H9 (cell line): ENCODE data around the gene EYA4. TPM values are rescaled to one million over a fixed set of nuclear protein-coding genes. Genes with fewer than 3 reads are reported as not detected.

Experiments
- DNase-seq: peaks from one replicate; pipeline ENCODE4 v3.0.0-alpha.2; 2017
- H2AFZ ChIP-seq: one replicate; pipeline ENCODE4 v1.6.1; 2013; ENCODE audit warnings: mild to moderate bottlenecking, low read length, control low read depth, moderate library complexity
- H2AK5ac ChIP-seq: 2 replicates; pipeline ENCODE4 v1.6.1; 2013; ENCODE audit warnings: low read length, control low read depth, mixed read lengths; ENCODE audit not compliant: insufficient read length
- H2BK120ac ChIP-seq: one replicate; pipeline ENCODE4 v1.6.1; 2013; ENCODE audit warnings: low read depth, mild to moderate bottlenecking, low read length, control low read depth, inconsistent platforms; ENCODE audit not compliant: poor library complexity, severe bottlenecking
- H2BK12ac ChIP-seq: 2 replicates; pipeline ENCODE4 v1.6.1; 2013; ENCODE audit warnings: low read length, control low read depth, mixed read lengths, low read depth; ENCODE audit not compliant: insufficient read length
- H2BK15ac ChIP-seq: 2 replicates; pipeline ENCODE4 v1.6.1; 2013; ENCODE audit warnings: low read depth, low read length, control low read depth
- H2BK20ac ChIP-seq: one replicate; pipeline ENCODE4 v1.6.1; 2013; ENCODE audit warnings: low read depth, mild to moderate bottlenecking, low read length, control low read depth, inconsistent platforms; ENCODE audit not compliant: poor library complexity, severe bottlenecking
- H2BK5ac ChIP-seq: 2 replicates; pipeline ENCODE4 v1.6.1; 2013; ENCODE audit warnings: low read length, control low read depth, mixed read lengths; ENCODE audit not compliant: insufficient read length
- H3K14ac ChIP-seq: 2 replicates; pipeline ENCODE4 v1.6.1; 2013; ENCODE audit warnings: low read length, control low read depth; ENCODE audit not compliant: insufficient read depth
- H3K18ac ChIP-seq: 2 replicates; pipeline ENCODE4 v1.6.1; 2013; ENCODE audit warnings: low read depth, mild to moderate bottlenecking, mixed read lengths, low read length, control low read depth; ENCODE audit not compliant: insufficient read length
- H3K23ac ChIP-seq: 2 replicates; pipeline ENCODE4 v1.6.1; 2013; ENCODE audit warnings: low read length, control low read depth, mixed read lengths, low read depth; ENCODE audit not compliant: insufficient read length
- H3K23me2 ChIP-seq: 2 replicates; pipeline ENCODE4 v1.6.1; 2013; ENCODE audit warnings: low read depth, mild to moderate bottlenecking, mixed read lengths, low read length, control low read depth; ENCODE audit not compliant: insufficient read length, poor library complexity, severe bottlenecking
- H3K27ac ChIP-seq: 2 replicates; pipeline ENCODE4 v1.5.1; 2013; ENCODE audit warnings: low read length, control low read depth, mixed read lengths, low read depth; ENCODE audit not compliant: insufficient read length
- H3K27me3 ChIP-seq: 2 replicates; pipeline ENCODE4 v1.6.1; 2013; ENCODE audit warnings: low read length, control low read depth, inconsistent platforms; ENCODE audit not compliant: insufficient read depth
- H3K4ac ChIP-seq: 2 replicates; pipeline ENCODE4 v1.6.1; 2013; ENCODE audit warnings: low read depth, mild to moderate bottlenecking, control low read depth, inconsistent platforms, low read length, moderate library complexity
- H3K4me1 ChIP-seq: 2 replicates; pipeline ENCODE4 v1.6.1; 2013; ENCODE audit warnings: low read length, control low read depth, inconsistent platforms; ENCODE audit not compliant: insufficient read depth
- H3K4me2 ChIP-seq: 2 replicates; pipeline ENCODE4 v1.6.1; 2013; ENCODE audit warnings: low read length, control low read depth, mixed read lengths; ENCODE audit not compliant: insufficient read length, insufficient read depth
- H3K56ac ChIP-seq: 2 replicates; pipeline ENCODE4 v1.6.1; 2013; ENCODE audit warnings: low read depth, mild to moderate bottlenecking, mixed read lengths, low read length, control low read depth; ENCODE audit not compliant: insufficient read length
- H3K79me1 ChIP-seq: 2 replicates; pipeline ENCODE4 v1.6.1; 2013; ENCODE audit warnings: low read depth, mild to moderate bottlenecking, moderate library complexity, low read length, control low read depth, inconsistent platforms; ENCODE audit not compliant: insufficient read depth, poor library complexity, severe bottlenecking
- H3K79me2 ChIP-seq: 2 replicates; pipeline ENCODE4 v1.6.1; 2013; ENCODE audit warnings: low read length, control low read depth, inconsistent platforms; ENCODE audit not compliant: insufficient read depth
- H3K9ac ChIP-seq: 2 replicates; pipeline ENCODE4 v1.6.1; 2013; ENCODE audit warnings: low read length, control low read depth, mixed read lengths; ENCODE audit not compliant: insufficient read length; ENCODE audit errors: extremely low read depth
- H3K9me3 ChIP-seq: one replicate; pipeline ENCODE4 v1.6.1; 2013; ENCODE audit warnings: low read depth, low read length, inconsistent platforms; ENCODE audit not compliant: control insufficient read depth
- H3T11ph ChIP-seq: one replicate; pipeline ENCODE4 v1.6.1; 2013; ENCODE audit warnings: mild to moderate bottlenecking, low read length, control low read depth, inconsistent platforms
- H4K20me1 ChIP-seq: one replicate; pipeline ENCODE4 v1.6.1; 2013; ENCODE audit not compliant: control insufficient read depth, insufficient read length, insufficient read depth
- H4K5ac ChIP-seq: 2 replicates; pipeline ENCODE4 v1.6.1; 2013; ENCODE audit warnings: low read depth, mild to moderate bottlenecking, mixed read lengths, low read length, control low read depth; ENCODE audit not compliant: insufficient read length
- H4K8ac ChIP-seq: replicated peaks from 2 replicates; pipeline ENCODE4 v1.6.1; 2013; ENCODE audit warnings: low read length, control low read depth, mixed read lengths, low read depth; ENCODE audit not compliant: insufficient read length
- H4K91ac ChIP-seq: 2 replicates; pipeline ENCODE4 v1.6.1; 2013; ENCODE audit warnings: low read depth, mild to moderate bottlenecking, moderate library complexity, mixed read lengths, low read length, control low read depth; ENCODE audit not compliant: insufficient read length
- H3K27ac Mint-ChIP-seq, 3 experiments: 2 replicates in 2 of 3; 3 replicates in 1 of 3; pipeline ENCODE4 v1.8.0; 2020 to 2021; ENCODE audit warnings: mixed read lengths in 3 of 3, mild to moderate bottlenecking in 1 of 3, moderate library complexity in 1 of 3
- H3K27me3 Mint-ChIP-seq: 2 replicates; pipeline ENCODE4 v1.8.0; 2021; ENCODE audit warnings: low read depth, mild to moderate bottlenecking, moderate library complexity, mixed read lengths
- H3K36me3 Mint-ChIP-seq, 3 experiments: 2 replicates in 2 of 3; 3 replicates in 1 of 3; pipeline ENCODE4 v1.8.0; 2020 to 2021; ENCODE audit warnings: low read depth in 3 of 3, mixed read lengths in 3 of 3; ENCODE audit not compliant: insufficient read depth in 1 of 3
- H3K4me1 Mint-ChIP-seq, 2 experiments: 2 replicates each; pipeline ENCODE4 v1.8.0; 2020; ENCODE audit warnings: mixed read lengths in 2 of 2
- H3K4me3 Mint-ChIP-seq, 2 experiments: 2 replicates in 1 of 2; 3 replicates in 1 of 2; pipeline ENCODE4 v1.8.0; 2020 to 2021; ENCODE audit warnings: mild to moderate bottlenecking in 2 of 2, mixed read lengths in 2 of 2, moderate library complexity in 1 of 2
- H3K9me3 Mint-ChIP-seq, 2 experiments: 2 replicates in 1 of 2; 3 replicates in 1 of 2; pipeline ENCODE4 v1.8.0; 2020; ENCODE audit warnings: mild to moderate bottlenecking in 2 of 2, mixed read lengths in 2 of 2, moderate library complexity in 1 of 2
- CTCF ChIP-seq: fragments of 200-600 bp; sonication (generic); conservative IDR thresholded peaks from 3 replicates; pipeline ENCODE4 v1.8.0; 2021; ENCODE audit warnings: antibody characterized with exemption, mild to moderate bottlenecking
- WGBS: extraction: QIAGEN DNeasy Blood & Tissue Kit; methylation state at CpG from one replicate; pipeline ENCODE4 v1.1.7; 2013; ENCODE audit warnings: missing lambda C conversion rate, low lambda C conversion rate, mixed read lengths; ENCODE audit not compliant: insufficient read length; ENCODE audit errors: extremely low coverage; 5-methylcytosine and 5-hydroxymethylcytosine counted together
- total RNA-seq: library from RNA; stranded (reverse); gene quantifications from 2 replicates; pipeline ENCODE4 v1.2.1, GENCODE V29; 2021

Gene EYA4
- total RNA-seq, 1 experiment from 2014 or later, result 0.26 TPM

- Histone ChIP-seq H2BK120ac (no peak overlapping the region), H4K5ac (no peak overlapping the region), H3K79me2 (no peaks in the 10 kb centered on the region), H4K91ac (no peak overlapping the region), H2AK5ac (no peak overlapping the region), H3K27ac (no peak overlapping the region), H2BK12ac (no peak overlapping the region), H4K8ac (no peak overlapping the region), H3K4me2 (no peak overlapping the region), H3K23ac (no peak overlapping the region), H2BK5ac (no peak overlapping the region), H3K4ac (no peak overlapping the region), H3K56ac (no peak overlapping the region), H3T11ph (no peak overlapping the region), H3K18ac (no peak overlapping the region), H2AFZ (no peak overlapping the region), H3K23me2 (no peaks in the 10 kb centered on the region), H2BK20ac (no peak overlapping the region), H2BK15ac (no peak overlapping the region), H3K27me3 (no peaks in the 10 kb centered on the region), H3K79me1 (no peaks in the 10 kb centered on the region), H3K9ac (no peak overlapping the region), H3K9me3 (no peaks in the 10 kb centered on the region), H4K20me1 (no peaks in the 10 kb centered on the region), H3K4me1 (no peaks in the 10 kb centered on the region), H3K14ac (no peak overlapping the region)
- TF ChIP-seq CTCF, result no peak
- peaks cover 8 to 9% of the 10 kb centered on the region in 2 experiments for H3K4me1 Mint-ChIP-seq
- DNase-seq, result no peak
- H3K9me3 Mint-ChIP-seq, result no peaks in the 10 kb centered on the region
- H3K4me3 Mint-ChIP-seq, result no peak overlapping the region
- H3K27ac Mint-ChIP-seq, result no peak overlapping the region
- H3K36me3 Mint-ChIP-seq, result no peaks in the 10 kb centered on the region
- WGBS, result no CpG with 5 or more reads among the region's 2 CpGs
- H3K27me3 Mint-ChIP-seq, result no peaks in the 10 kb centered on the region; the same call in 1 of the 2 replicates
Observed at GRCh38 chr6:133277228-133277899, 36.2 kb downstream of the EYA4 start.
